ENCODE data around the gene NT5C1B. TPM values are rescaled to one million over a fixed set of nuclear protein-coding genes. Genes with fewer than 3 reads are reported as not detected.

The NT5C1B gene
- total RNA-seq, 2 donors from 2014 or later: not detected

DNA sequence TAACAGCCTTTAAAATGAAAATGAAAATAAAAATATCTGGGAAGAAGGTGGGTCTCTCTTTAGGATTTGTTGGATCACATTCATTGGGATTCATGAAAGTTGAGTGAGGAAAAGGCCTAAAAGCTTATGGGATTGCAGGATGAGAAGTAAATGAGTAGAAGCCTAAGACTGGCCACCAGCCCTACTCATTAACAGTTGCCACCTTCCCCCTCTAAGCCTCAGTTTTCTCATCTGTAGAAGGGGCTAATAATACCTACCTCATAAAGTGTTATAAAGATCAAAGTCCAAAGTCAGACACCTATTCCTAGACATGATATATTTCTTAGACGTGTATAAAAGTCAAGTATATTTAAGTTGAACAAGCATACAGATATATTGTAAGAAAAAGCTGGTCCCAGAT lies 52.7 kb downstream of the NT5C1B start:
- H3K9me3 Mint-ChIP-seq: peaks cover 0 to 2% of the 10 kb centered on the region in 2 donors
- peaks cover 12% of the 10 kb centered on the region for H3K27me3 Mint-ChIP-seq (ENCODE audit: low read depth)

DNA sequence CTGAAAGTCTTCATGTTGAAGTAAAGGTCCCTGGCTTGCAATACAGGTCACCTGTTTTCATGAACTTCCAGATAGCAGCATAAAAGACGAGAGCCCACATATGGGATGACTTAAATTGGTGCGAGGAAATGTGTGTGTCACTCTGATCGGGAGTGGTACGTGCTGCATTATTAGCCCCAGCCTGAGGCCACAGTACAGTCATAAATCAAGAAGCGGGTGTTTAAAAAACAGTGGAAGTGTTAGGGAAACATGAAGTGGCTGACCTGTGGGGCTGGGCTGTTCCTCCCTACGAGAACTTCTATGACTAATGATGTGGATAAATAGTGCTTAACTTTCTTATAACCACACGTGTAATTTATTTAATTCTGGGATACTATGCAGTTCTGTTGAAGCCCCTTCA lies 53.3 kb downstream of the NT5C1B start:
- Mint-ChIP-seq H3K27me3 (ENCODE audit: low read depth) (peaks cover 10% of the 10 kb centered on the region), H3K36me3 (ENCODE audit: insufficient read depth in 2 of 2) (peaks cover 0 to 2% of the 10 kb centered on the region in 2 donors), H3K4me1 (ENCODE audit: low read depth) (peaks cover 2% of the 10 kb centered on the region), H3K4me3 (no peak overlapping the region), H3K9me3 (peaks cover 0 to 2% of the 10 kb centered on the region in 2 donors), H3K27ac (no peak overlapping the region)
- DNase-seq (no peak), ATAC-seq (replicated peaks in 1 of 2) (no peak)

More for the DNA sequence above, 52.7 kb downstream of the NT5C1B start:
- ATAC-seq (replicated peaks in 1 of 2) (no peak), DNase-seq (no peak)
- Mint-ChIP-seq H3K27ac (no peak overlapping the region), H3K36me3 (ENCODE audit: insufficient read depth in 2 of 2) (peaks cover 2% of the 10 kb centered on the region in 2 donors), H3K4me3 (no peak overlapping the region), H3K4me1 (ENCODE audit: low read depth) (peaks cover 7% of the 10 kb centered on the region)

DNA sequence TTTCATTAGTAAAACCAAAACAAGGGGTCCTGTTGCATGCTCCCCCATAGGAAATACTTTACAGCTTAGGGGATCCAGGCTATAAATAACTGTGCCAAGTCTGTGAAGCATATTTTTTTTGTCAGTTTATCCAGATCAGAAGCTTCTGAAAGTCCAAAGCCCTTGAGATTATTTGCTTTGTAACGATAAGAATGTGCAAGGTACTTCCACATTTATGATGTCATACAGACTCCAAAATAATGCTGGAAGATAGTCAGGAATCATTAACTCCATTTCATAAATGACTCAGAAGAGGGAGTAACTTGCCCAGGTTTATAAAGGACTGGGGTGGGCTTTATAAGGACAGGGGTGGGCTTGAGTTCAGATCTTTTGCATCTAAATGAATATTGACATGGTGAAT lies 58.2 kb downstream of the NT5C1B start:
- no peaks in the 10 kb centered on the region for H3K36me3 Mint-ChIP-seq (ENCODE audit: insufficient read depth in 2 of 2)
- DNase-seq (no peak), ATAC-seq (replicated peaks in 1 of 2) (no peak)
- H3K4me1 Mint-ChIP-seq (ENCODE audit: low read depth): no peaks in the 10 kb centered on the region
- H3K27ac Mint-ChIP-seq: no peak overlapping the region
- H3K4me3 Mint-ChIP-seq: no peak overlapping the region
- peaks cover 10% of the 10 kb centered on the region for H3K27me3 Mint-ChIP-seq (ENCODE audit: low read depth)
- H3K9me3 Mint-ChIP-seq: no peaks in the 10 kb centered on the region

DNA sequence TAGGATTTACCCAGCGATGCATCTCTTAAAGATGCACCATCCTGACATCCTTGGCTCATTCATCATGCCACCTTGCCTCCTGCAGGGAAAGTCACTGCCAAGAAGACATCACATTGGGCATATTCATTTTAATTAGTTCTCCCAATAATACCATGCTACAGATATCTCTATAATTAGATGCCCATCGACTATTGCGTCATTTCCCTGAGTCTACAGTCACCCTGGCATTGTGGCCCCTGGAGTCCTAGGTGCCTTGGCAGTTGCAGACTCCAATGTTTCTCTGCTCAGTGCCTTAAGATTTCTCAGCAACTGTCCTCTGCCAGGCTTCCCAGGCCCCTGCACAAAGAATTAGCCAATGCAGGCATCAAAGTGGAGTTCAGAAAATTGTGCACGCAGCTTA lies 61.5 kb downstream of the NT5C1B start:
- H3K4me1 Mint-ChIP-seq (ENCODE audit: low read depth): no peaks in the 10 kb centered on the region
- H3K27me3 Mint-ChIP-seq (ENCODE audit: low read depth): peaks cover 3% of the 10 kb centered on the region
- ATAC-seq (replicated peaks in 1 of 2): no peak
- H3K9me3 Mint-ChIP-seq: no peaks in the 10 kb centered on the region
- no peak overlapping the region for H3K4me3 Mint-ChIP-seq
- H3K36me3 Mint-ChIP-seq (ENCODE audit: insufficient read depth in 2 of 2): no peaks in the 10 kb centered on the region
- DNase-seq: no peak
- no peak overlapping the region for H3K27ac Mint-ChIP-seq

DNA sequence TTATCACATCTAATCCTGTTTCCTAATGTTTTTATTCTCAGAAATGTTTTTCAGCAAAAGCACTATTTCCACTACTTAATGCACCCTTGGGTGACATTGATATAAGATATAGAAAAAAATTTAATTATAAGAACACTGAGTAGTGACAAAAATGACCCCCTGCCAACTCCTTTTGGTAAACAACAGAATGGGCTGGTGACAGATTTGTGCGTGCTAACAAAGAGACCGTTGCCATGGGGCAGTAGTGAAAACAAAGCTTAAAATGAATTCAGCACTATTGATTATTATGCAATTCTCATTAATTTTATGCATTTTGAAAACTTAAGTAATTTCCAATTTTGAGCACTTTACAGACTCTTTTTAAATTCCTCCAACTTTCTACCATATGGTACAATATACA lies 62.0 kb downstream of the NT5C1B start:
- Mint-ChIP-seq H3K27me3 (ENCODE audit: low read depth) (no peaks in the 10 kb centered on the region), H3K9me3 (no peaks in the 10 kb centered on the region), H3K4me1 (ENCODE audit: low read depth) (no peaks in the 10 kb centered on the region), H3K4me3 (no peak overlapping the region), H3K36me3 (ENCODE audit: insufficient read depth in 2 of 2) (no peaks in the 10 kb centered on the region), H3K27ac (no peak overlapping the region)
- ATAC-seq (replicated peaks in 1 of 2) (no peak), DNase-seq (no peak)

DNA sequence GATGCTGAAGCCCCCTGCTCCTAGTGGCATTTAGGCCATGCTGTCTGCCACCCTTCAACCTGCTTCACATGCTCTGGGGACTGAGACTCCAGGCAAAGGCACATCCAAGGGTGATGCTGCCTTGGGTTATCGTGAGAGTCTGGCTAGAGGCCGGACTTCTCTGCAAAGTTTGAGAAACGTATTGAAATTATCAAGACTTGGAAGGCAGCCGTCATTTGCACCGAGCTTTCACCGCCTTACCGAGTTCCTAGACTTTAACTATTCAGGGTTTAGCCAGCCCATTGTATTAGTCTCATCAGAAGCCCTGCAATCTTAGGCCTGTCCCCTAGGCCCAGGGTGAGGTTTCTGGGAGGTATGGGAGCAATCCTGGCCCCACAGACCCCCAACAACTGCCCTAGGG lies 62.9 kb downstream of the NT5C1B start:
- H3K4me1 Mint-ChIP-seq (ENCODE audit: low read depth): no peaks in the 10 kb centered on the region
- H3K4me3 Mint-ChIP-seq: no peak overlapping the region
- H3K36me3 Mint-ChIP-seq (ENCODE audit: insufficient read depth in 2 of 2): no peaks in the 10 kb centered on the region
- no peaks in the 10 kb centered on the region for H3K9me3 Mint-ChIP-seq
- H3K27ac Mint-ChIP-seq: no peak overlapping the region
- ATAC-seq (replicated peaks in 1 of 2) (no peak), DNase-seq (no peak)
- no peaks in the 10 kb centered on the region for H3K27me3 Mint-ChIP-seq (ENCODE audit: low read depth)

DNA sequence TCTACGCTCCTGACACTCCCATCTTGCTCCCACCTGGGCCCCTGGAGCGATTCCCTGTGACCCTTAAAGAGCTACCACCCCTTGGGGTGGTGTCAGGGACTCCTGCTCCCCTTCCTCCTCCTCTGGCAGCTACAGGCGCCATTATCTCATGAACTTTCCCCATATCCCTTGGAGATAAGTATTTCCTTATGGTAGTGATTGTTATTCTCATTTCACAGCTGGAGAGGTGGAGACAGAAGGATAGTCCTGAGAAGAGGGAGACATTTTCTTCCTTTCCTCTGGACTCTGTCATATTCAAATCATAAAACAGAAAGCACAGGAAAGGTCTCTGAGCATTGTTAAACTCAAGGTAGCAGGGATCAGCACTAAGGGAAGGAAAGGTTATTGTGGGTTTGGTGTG lies 63.5 kb downstream of the NT5C1B start:
- Mint-ChIP-seq H3K4me3 (no peak overlapping the region), H3K27ac (no peak overlapping the region), H3K36me3 (ENCODE audit: insufficient read depth in 2 of 2) (no peaks in the 10 kb centered on the region), H3K4me1 (ENCODE audit: low read depth) (no peaks in the 10 kb centered on the region), H3K9me3 (no peaks in the 10 kb centered on the region), H3K27me3 (ENCODE audit: low read depth) (no peaks in the 10 kb centered on the region)
- no peak for ATAC-seq (replicated peaks in 1 of 2)
- DNase-seq: no peak

DNA sequence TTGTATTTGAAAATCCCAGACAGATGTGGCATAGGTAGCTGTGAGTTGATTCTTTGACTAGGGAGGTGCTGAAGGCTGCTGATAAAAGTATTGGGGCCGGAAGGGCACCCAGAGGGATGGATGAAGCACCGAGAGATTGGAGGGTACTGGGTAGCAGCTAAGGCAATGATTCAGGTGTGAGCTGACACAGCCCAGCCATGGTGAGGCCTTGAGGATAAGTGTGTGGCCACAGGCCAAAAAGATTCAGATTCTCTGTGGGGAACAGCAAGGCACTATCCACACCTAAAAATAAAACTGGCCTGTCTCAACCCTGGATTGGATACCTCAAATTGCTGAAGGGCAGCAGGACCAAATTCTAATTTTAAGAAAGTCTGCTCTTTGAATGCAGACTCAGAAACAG lies 64.1 kb downstream of the NT5C1B start:
- no peak overlapping the region for H3K27ac Mint-ChIP-seq
- H3K27me3 Mint-ChIP-seq (ENCODE audit: low read depth): peaks cover 4% of the 10 kb centered on the region
- no peaks in the 10 kb centered on the region for H3K9me3 Mint-ChIP-seq
- H3K36me3 Mint-ChIP-seq (ENCODE audit: insufficient read depth in 2 of 2): no peaks in the 10 kb centered on the region
- H3K4me1 Mint-ChIP-seq (ENCODE audit: low read depth): no peaks in the 10 kb centered on the region
- DNase-seq (no peak), ATAC-seq (replicated peaks in 1 of 2) (no peak)
- no peak overlapping the region for H3K4me3 Mint-ChIP-seq

DNA sequence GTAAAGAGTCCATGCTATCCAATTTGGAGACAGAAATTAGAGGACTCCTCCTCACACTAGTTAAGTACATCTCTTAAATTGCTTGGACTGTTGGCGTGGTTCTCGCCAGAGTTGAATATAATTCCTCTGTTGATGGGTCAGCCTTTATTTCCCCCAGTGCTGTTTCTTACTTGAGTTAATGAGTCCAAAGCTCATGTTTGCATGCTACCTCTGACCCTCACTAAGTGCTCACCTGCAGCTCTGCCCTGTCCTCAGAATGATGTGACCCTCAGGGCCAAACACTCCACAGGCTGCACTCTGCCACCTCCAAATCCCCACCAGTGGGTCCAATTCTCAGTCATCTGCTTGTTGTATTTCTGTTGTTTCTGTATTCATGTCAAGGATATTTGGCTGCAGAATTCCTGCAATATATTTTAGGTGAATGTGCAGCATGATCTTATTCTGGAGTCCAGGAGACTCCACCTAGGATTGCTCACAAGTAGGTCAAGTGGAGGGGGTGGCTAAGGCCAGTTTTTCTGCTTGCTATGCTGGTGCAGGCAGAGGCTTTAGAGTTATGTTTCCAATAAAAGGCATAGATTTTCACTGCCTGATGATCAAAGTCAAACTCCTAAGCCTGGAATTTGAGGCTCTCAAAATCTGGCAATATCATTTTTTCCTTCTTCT lies 66.8 kb downstream of the NT5C1B start:
- DNase-seq: no peak
- H3K9me3 Mint-ChIP-seq: no peaks in the 10 kb centered on the region
- H3K27me3 Mint-ChIP-seq (ENCODE audit: low read depth): peaks cover 15% of the 10 kb centered on the region
- H3K36me3 Mint-ChIP-seq (ENCODE audit: insufficient read depth in 2 of 2): no peaks in the 10 kb centered on the region
- no peaks in the 10 kb centered on the region for H3K4me1 Mint-ChIP-seq (ENCODE audit: low read depth)
- H3K4me3 Mint-ChIP-seq: no peak overlapping the region
- ATAC-seq (replicated peaks in 1 of 2): no peak
- H3K27ac Mint-ChIP-seq: no peak overlapping the region

DNA sequence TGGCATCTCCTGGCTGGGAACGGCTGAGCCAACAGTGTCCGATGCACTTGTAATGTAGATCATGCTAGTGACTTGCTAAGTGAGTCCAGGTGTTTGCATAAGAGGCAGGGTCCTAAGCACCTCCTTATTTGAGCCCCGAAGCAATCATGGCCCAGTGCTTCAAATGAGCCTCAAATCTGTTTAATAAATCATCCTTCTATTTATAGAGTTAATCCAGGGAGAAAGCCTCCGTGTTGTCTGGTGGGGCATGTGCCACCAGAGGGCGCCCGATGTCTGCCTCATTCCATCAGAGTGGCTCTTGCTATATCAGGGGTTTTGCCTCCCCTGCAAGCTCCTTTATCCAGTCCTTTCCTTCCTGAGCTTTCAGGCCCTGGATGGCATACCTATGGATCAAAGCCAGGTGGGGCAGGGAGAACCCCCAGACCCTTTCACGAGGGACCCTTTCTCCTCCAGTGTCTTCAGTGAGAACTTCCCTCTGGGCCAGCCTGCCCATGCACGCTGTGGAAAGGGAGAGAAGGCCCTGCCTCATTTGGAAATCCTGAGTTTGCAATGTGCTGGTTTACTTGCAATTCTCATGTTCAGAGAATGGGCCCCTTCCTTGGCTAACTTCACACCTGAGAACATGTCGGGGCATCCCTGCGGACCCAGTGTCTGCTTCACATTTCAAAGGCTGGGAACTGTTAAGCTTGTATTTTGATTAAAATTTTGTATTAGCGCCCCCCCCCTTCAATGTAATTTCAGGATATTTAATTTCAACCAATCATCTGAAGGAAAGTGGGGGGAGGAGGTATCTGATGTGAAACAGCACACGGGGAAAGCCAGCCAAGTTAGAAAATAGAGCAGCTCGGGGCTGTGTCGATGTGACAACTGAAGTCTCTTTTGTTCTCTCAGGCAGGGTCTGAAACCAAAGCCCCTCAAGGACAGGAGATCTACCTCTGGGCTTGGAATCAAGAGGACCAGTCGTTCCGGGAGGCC lies 68.6 kb downstream of the NT5C1B start:
- Mint-ChIP-seq H3K36me3 (ENCODE audit: insufficient read depth in 2 of 2) (no peaks in the 10 kb centered on the region), H3K27me3 (ENCODE audit: low read depth) (peaks cover 29% of the 10 kb centered on the region), H3K4me3 (no peak overlapping the region), H3K9me3 (no peaks in the 10 kb centered on the region), H3K27ac (no peak overlapping the region), H3K4me1 (ENCODE audit: low read depth) (no peaks in the 10 kb centered on the region)
- ATAC-seq (replicated peaks in 1 of 2) (peak; percentile 75 to 78), DNase-seq (peak; percentile 69 to 76)

DNA sequence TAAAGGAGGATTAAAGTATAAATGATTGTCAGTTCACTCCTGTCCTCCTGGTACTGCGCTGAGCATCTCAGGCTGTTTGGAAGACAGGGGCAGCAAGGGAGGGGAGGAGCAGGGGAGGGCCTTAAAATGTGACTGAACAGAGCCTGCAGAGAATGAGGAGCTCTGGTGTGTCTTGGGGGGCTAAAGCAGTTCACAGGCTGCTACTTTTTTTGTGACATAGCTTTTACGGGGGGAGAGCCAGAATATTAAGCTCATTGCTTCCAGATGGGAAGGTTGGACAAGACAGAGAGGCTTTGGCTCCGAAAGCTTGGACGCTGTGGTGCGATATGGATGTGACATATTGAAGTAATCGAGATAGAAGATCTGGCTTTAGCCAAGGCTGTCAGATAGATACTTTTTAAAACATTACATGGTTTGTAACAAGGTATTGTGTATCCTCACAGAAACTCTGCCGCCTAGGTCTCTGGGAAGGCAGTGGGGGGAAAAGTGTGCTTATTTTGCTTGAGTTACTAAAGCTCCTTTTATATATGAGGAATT lies 69.4 kb downstream of the NT5C1B start:
- DNase-seq: no peak
- peaks cover 29% of the 10 kb centered on the region for H3K27me3 Mint-ChIP-seq (ENCODE audit: low read depth)
- H3K27ac Mint-ChIP-seq: no peak overlapping the region
- H3K36me3 Mint-ChIP-seq (ENCODE audit: insufficient read depth in 2 of 2): no peaks in the 10 kb centered on the region
- H3K9me3 Mint-ChIP-seq: no peaks in the 10 kb centered on the region
- H3K4me3 Mint-ChIP-seq: no peak overlapping the region
- H3K4me1 Mint-ChIP-seq (ENCODE audit: low read depth): no peaks in the 10 kb centered on the region
- no peak for ATAC-seq (replicated peaks in 1 of 2)

DNA sequence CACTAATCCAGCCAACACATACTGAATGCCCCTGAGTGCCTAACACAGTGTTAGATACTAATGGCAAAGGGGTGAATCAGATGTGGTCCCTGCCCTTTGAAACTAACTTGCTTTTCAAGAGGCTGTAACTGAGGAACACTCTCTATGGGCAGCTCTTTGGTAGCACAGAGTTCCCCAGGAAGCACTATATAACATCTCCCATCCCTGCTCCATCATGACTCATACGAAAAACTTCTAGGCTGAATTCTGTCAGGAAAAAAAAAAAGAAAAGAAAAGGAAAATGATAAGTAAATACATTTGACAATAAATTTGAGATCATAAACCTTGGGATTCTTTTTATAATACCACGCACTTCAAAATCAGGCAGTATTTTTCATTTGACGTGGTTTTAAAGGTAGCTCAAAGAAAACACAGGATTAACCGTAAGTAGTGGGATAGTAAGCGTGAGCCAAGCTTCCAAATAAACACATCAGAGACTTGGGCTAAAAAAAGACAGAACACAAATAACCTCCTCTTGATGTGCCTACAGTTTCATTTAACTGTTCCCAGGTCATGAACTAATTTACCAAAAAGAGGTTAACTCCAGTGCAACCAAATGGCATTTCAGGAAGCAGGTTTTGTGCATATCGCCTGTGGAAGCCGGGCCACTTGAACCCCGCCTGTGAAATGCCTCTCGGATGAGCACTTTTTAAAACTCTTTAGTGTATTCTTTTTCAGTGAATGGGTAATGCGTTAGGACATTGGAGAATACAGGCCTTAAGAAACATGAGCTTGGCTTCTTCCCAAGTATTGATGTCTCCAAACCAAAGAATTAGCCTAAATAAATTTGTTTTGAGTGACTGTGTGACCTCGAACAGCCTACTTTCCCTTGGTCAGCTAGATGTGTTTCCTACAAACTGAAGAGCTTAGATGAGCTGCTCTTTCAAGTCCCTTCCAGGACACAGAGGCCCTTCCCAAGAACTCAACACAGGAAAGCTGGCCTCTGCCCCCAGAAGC lies 71.0 kb downstream of the NT5C1B start:
- Mint-ChIP-seq H3K4me3 (no peak overlapping the region), H3K4me1 (ENCODE audit: low read depth) (no peaks in the 10 kb centered on the region), H3K9me3 (no peaks in the 10 kb centered on the region), H3K36me3 (ENCODE audit: insufficient read depth in 2 of 2) (no peaks in the 10 kb centered on the region), H3K27me3 (ENCODE audit: low read depth) (peaks cover 29% of the 10 kb centered on the region), H3K27ac (no peak overlapping the region)
- ATAC-seq (replicated peaks in 1 of 2) (no peak), DNase-seq (no peak)
